BJ (cell line): ENCODE data around the gene USP13. TPM values are rescaled to one million over a fixed set of nuclear protein-coding genes. Genes with fewer than 3 reads are reported as not detected.

Experiments
- CTCF ChIA-PET: fragments of 350-600 bp; formaldehyde crosslinking; extraction: SDS; loops from one replicate; lab custom pipeline; 2021; ENCODE audit warnings: antibody characterized with exemption, inconsistent platforms; lab: Yijun Ruan, JAX
- POLR2A ChIA-PET: fragments of 300-600 bp; sonication (Branson Sonifier 250); formaldehyde crosslinking; extraction: SDS; loops from one replicate; lab custom pipeline; 2021; ENCODE audit warnings: antibody characterized with exemption; lab: Charles Lee
- DNase-seq: peaks from one replicate; pipeline ENCODE4 v3.0.0-alpha.2; 2011; ENCODE audit warnings: low read depth
- H3K27me3 ChIP-seq: 2 replicates; pipeline ENCODE4 v1.6.0; 2011; ENCODE audit warnings: low read length; ENCODE audit not compliant: control insufficient read depth, insufficient read depth
- H3K36me3 ChIP-seq: 2 replicates; pipeline ENCODE4 v1.5.1; 2011; ENCODE audit warnings: low read length; ENCODE audit not compliant: control insufficient read depth, insufficient read depth
- H3K4me3 ChIP-seq: 2 replicates; pipeline ENCODE4 v1.5.1; 2011; ENCODE audit warnings: low read depth, mild to moderate bottlenecking, control low read depth, low read length
- CTCF ChIP-seq: IDR thresholded peaks from 2 replicates; pipeline ENCODE4 v1.5.1; 2011; ENCODE audit warnings: low read depth, mild to moderate bottlenecking, control low read depth, inconsistent platforms, low read length, moderate library complexity; ENCODE audit not compliant: insufficient read depth
- polyA plus RNA-seq: library from polyadenylated mRNA; depleted of rRNA; stranded (reverse); fragments of >200 nt; gene quantifications from 2 replicates; pipeline ENCODE4 v1.2.3, GENCODE V29; 2011

Gene USP13
- polyA plus RNA-seq, 1 experiment: 10.5 TPM

GRCh38 chr3:179720196-179720595, 67.4 kb downstream of the USP13 start:
- DNase-seq: no peak
- no peak overlapping the region for H3K4me3 ChIP-seq
- POLR2A ChIA-PET: no interaction called here
- TF ChIP-seq CTCF: no peak
- CTCF ChIA-PET: interaction anchor here (1.8 kb wide), 1 partner anchor 17 kb away, joined by 4 read pairs; no protein-coding TSS in a partner anchor
- no peaks in the 10 kb centered on the region for H3K27me3 ChIP-seq
- peaks cover 5% of the 10 kb centered on the region; the same call in 1 of the 2 replicates for H3K36me3 ChIP-seq

- Histone ChIP-seq H3K4me3 (no peak overlapping the region), H3K36me3 (peaks cover 7% of the 10 kb centered on the region; the same call in 1 of the 2 replicates), H3K27me3 (no peaks in the 10 kb centered on the region)
- TF ChIP-seq CTCF: no peak
- POLR2A ChIA-PET: no interaction called here
- no peak for DNase-seq
- CTCF ChIA-PET: no interaction called here
Observed at GRCh38 chr3:179723617-179724016, 70.8 kb downstream of the USP13 start.

GRCh38 chr3:179726075-179726699, 73.3 kb downstream of the USP13 start:
- DNase-seq: no peak
- no peak for TF ChIP-seq CTCF
- CTCF ChIA-PET: interaction anchor here (1.2 kb wide), 1 partner anchor 21 kb away, joined by 5 read pairs; no protein-coding TSS in a partner anchor
- no peak overlapping the region for H3K4me3 ChIP-seq
- POLR2A ChIA-PET: no interaction called here
- no peaks in the 10 kb centered on the region for H3K27me3 ChIP-seq
- H3K36me3 ChIP-seq: peaks cover 7% of the 10 kb centered on the region

- Histone ChIP-seq H3K36me3 (peaks cover 8% of the 10 kb centered on the region), H3K27me3 (no peaks in the 10 kb centered on the region), H3K4me3 (no peak overlapping the region)
- TF ChIP-seq CTCF: no peak
- ChIA-PET CTCF (no interaction called here), POLR2A (no interaction called here)
- DNase-seq: no peak
Observed at GRCh38 chr3:179729086-179729485, 76.2 kb downstream of the USP13 start.

GRCh38 chr3:179729981-179730380, 77.1 kb downstream of the USP13 start:
- no peak for TF ChIP-seq CTCF
- ChIA-PET POLR2A (no interaction called here), CTCF (no interaction called here)
- no peak for DNase-seq
- H3K36me3 ChIP-seq: peaks cover 8% of the 10 kb centered on the region
- H3K27me3 ChIP-seq: no peaks in the 10 kb centered on the region
- H3K4me3 ChIP-seq: no peak overlapping the region
